Measurements from ENCODE around the gene APPBP2. TPM values are rescaled to one million over a fixed set of nuclear protein-coding genes. Genes with fewer than 3 reads are reported as not detected.
"Not testable (repeated sequence)": the region's sequence is repeated elsewhere in the genome, so short reads cannot be mapped to it uniquely, and the experiment has no call there.

APPBP2 gene, protein sequence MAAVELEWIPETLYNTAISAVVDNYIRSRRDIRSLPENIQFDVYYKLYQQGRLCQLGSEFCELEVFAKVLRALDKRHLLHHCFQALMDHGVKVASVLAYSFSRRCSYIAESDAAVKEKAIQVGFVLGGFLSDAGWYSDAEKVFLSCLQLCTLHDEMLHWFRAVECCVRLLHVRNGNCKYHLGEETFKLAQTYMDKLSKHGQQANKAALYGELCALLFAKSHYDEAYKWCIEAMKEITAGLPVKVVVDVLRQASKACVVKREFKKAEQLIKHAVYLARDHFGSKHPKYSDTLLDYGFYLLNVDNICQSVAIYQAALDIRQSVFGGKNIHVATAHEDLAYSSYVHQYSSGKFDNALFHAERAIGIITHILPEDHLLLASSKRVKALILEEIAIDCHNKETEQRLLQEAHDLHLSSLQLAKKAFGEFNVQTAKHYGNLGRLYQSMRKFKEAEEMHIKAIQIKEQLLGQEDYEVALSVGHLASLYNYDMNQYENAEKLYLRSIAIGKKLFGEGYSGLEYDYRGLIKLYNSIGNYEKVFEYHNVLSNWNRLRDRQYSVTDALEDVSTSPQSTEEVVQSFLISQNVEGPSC
- 26.0 and 42.6 TPM in 2 replicates for total RNA-seq

DNA sequence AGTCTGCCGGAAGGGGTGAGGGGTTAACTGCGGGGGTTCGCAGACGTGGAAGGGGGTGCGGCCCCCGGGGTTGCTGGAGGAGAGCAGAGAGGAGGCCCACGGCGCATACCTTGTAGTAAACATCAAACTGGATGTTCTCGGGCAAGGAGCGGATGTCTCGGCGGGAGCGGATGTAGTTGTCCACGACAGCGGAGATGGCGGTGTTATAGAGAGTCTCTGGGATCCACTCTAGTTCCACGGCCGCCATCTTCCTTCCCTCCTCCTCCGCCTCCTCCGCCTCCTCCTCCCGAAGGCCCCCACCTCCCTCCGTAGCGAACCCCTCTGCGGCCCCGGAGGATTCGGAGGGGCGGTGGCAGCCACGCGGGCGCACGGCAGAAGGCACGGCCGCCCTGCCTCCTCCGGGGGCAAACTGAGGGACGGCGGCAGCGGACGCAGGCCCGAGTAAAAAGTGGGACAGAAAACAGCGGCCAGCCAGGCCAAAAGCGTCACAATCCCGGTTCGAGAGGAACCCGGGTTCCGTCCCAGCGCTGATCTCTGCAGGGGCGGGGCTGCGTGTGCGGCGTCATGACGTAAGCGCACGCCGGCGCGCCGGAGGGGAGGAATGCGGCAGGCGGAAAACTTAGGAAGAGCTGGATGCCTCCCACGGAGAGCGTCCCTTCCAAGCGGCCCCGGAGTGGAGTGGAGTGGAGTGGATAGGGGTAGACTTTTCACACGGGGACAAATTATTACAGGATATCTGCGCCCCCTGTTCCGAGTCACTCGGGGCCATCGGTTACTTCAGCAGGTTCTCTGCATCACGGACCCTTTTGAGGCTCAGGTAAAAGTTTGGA lies at the start of gene APPBP2:
Gene APPBP2, minus strand, starts transcription at position 558 of the 830 bp plus-strand sequence. Its CDS starts 311 bp downstream, at position 247.
- DNase-seq (ENCODE audit: low read depth, low spot score), result peak; percentile 61

DNA sequence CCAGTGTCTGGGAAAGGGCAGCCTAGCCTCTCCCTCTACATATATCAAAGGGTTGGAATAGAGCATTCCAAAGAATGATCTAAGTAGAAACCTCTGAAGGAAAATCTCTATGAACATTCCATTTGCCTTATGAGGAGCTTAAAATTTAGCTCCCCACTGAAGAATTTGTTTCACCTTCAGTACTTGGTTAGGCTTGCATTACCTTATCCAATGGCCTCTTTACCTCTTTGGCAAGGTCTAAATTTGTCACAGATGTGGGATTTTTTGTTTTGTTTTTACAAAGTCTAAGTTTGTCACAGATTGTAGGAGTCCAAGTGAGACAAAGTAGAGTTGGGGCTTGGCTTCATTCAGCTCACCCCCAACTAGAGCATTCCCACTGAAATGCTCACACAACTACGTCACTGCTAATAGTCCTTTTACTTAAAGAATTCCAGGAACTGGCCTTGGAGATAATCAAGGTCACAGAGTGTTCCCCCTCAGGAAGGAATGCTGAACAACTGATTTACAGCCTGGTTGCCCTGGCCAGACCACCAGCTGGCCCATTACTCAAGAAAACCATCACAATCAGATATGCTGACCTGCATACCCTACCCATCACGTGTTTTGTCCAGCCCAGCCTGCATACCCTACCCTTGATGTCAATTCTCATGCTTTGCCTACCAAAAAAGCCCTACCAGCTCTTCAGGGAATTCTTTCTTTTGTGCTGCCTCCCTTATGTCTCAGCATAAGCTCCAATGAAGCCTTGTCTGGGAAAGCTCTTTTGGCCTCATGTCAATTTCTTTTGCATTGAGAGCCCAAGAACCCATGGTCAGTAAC lies 47.4 kb upstream of the APPBP2 start:
- peak; percentile 96 for DNase-seq (ENCODE audit: low read depth, low spot score)

DNA sequence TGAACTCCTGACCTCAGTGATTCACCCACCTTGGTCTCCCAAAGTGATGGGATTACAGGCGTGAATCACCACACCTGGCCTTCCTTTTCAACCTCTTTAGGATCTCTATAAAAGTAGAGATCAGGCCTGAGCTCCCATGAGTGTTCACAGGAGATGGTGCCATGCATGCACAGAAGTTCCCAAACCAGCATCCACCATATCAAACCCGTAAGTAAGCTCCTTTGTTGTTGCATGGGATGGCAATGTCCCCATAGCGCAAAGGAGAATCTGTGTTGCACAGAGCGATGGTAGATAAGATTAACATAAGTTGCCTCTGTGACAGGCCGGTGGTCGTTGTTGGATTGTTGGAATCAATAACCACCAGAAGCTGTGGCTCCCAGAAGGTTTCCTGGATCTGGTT lies 39.2 kb upstream of the APPBP2 start:
- DNase-seq (ENCODE audit: low read depth, low spot score), result no peak

DNA sequence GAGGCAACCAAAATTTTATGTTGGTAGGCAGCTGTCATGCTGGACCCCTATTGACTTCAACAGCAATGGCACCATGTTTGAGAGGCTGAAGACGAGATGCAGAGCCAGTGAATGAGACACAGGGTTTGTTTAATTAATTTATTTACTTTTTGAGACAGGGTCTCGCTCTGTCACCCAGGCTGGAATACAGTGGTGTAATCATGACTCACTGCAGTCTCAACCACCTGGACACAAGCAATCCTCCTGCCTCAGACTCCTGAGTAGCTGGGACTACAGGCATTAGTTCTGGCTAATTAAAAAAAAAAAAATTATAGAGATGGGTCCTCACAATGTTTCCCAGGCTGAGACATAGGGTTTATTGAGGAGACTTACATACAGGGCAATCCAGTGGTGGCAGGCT lies 37.7 kb upstream of the APPBP2 start:
- no peak for DNase-seq (ENCODE audit: low read depth, low spot score)

- no peak for DNase-seq (ENCODE audit: low read depth, low spot score)
Measured at GRCh38 chr17:60562421-60562820, 36.4 kb upstream of the APPBP2 start.

GRCh38 chr17:60560860-60561257 lies 34.8 kb upstream of the APPBP2 start:
- DNase-seq (ENCODE audit: low read depth, low spot score), result no peak

DNA sequence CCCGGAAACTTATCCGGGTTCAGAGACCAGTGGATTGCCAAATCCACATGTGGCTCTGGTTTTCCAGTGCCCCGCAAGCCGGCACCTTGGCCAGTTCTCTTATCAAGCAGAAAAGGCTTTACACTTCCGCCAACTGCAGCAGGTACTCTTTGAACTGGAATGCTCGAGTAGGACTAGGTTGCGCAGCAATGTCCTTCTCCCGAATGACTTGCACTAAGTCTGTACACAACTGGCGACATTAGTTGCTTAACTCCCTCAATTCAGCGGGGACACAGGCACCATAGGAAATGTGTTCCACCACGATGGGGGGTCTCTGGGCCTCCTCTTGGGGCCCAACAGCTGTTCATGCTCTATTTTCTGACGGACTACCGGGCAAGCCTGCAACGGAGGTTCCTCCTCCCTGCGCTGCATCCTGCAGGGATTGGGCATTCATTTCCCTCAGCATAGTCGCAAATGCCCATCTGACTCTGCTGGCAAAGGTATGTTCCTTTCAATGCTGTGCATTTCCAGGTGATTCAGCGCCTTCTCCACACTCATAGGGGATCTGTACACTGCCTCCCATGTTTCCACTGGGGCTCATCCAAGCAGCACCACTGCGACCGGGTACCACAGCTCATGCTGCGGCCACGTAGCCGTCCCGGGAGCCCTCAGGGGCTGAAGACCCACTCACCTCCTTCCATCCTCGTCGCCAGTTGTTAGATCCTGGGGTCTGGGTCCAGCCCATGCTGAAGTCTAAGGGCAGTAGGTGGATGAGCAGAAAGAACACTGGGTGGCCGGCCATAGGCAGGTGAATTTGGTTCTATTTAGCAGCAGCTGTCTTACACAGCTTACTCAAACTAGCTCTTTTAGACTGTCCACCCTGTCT lies 34.2 kb upstream of the APPBP2 start:
- no peak for DNase-seq (ENCODE audit: low read depth, low spot score)

- DNase-seq (ENCODE audit: low read depth, low spot score), result no peak
Measured at GRCh38 chr17:60559659-60559994, 33.6 kb upstream of the APPBP2 start.

DNA sequence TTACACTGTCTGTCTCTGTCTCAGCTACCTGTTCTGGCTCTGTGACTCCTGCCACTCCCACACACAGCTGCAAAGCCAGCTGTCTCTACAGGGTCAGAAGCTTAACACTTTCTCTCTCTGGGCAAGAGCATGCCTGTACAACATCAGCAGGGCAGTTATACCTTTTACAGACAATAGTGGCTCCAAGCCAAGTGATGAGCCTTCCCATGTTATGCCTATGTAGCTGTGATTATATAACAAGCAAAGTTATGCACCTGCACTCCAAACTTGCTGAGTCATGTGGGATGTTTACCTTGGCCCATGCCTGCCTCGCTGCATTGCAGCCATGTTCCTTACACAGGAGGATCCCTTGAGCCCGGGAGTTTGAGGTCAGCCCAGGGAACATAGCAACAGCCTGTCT lies 31.8 kb upstream of the APPBP2 start:
- no peak for DNase-seq (ENCODE audit: low read depth, low spot score)

DNA sequence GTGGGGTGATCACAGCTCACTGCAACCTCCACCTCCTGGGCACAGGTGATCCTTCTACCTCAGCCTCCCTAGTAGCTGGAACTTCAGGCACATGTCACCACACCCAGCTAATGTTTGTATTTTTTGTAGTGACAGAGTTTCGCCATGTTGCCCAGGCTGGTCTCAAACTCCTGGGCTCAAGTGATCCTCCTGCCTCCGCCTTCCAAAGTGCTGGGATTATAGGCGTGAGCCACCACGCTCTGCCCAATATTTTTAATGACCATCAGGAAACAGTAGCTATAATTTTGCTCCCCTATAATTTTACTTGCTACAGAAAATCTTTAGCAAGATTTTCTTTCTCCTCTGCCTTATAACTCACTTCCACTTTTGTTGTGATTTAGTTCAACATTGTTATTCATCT lies 29.7 kb upstream of the APPBP2 start:
- DNase-seq (ENCODE audit: low read depth, low spot score), result no peak

GRCh38 chr17:60554377-60554788 lies 28.3 kb upstream of the APPBP2 start:
- DNase-seq (ENCODE audit: low read depth, low spot score), result no peak

GRCh38 chr17:60552255-60552654 lies 26.2 kb upstream of the APPBP2 start:
- not testable (repeated sequence) for DNase-seq (ENCODE audit: low read depth, low spot score)

DNA sequence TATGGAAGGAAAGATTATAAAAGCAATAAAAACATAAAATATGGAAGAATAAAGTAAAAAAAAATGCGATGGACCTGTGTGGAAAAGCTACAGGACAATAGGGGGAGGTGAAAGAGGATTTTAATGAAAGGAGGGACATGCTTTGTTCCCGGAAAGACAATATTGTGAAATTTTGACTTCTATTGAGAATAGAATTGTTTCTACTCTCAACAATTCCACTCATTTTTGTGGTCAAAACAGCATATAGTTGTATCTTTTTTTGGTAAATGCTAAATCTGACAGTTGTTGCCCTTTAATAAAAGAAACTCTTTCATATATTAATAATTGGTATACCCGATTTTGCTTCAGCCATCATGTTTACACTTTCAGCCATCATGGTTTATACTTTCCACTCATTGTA lies 22.9 kb upstream of the APPBP2 start:
- DNase-seq (ENCODE audit: low read depth, low spot score), result no peak

- no peak for DNase-seq (ENCODE audit: low read depth, low spot score)
Measured at GRCh38 chr17:60545465-60546191, 19.6 kb upstream of the APPBP2 start.

GRCh38 chr17:60542071-60542470 lies 16.0 kb upstream of the APPBP2 start:
- DNase-seq (ENCODE audit: low read depth, low spot score), result no peak

GRCh38 chr17:60540460-60540859 lies 14.4 kb upstream of the APPBP2 start:
- DNase-seq (ENCODE audit: low read depth, low spot score), result no peak

DNA sequence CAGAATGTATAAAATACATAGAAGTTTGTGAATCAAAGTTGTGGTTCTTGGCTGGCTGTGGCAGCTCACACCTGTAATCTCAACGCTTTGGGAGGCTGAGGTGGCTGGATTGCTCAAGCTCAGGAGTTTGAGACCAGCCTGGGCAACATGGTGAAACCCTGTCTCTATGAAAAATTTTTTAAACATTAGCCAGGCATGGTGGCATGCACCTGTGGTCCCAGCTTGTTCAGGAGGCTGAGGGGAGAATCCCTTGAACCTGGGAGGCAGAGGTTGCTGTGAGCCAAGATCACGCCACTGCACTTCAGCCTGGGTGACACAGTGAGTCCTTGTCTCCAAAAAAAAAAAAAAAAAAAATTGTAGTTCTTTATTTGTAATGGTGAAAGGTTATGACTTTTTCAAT lies 13.8 kb upstream of the APPBP2 start:
- DNase-seq (ENCODE audit: low read depth, low spot score), result no peak

DNA sequence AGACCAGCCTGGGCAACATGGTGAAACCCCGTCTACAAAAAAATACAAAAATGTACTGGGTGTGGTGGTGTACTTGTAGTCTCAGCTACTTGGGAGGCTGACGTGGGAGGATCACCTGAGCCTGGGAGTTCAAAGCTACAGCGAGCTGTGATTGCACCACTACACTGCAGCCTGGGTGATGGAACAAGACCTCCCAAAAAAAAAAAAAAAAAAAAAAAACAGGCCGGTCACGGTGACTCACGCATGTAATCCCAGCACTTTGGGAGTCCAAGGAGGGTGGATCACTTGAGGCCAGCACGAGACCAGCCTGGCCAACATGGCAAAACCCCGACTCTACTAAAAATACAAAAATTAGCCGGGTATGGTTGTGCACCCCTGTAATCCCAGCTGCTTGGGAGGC lies 12.7 kb upstream of the APPBP2 start:
- no peak for DNase-seq (ENCODE audit: low read depth, low spot score)

- DNase-seq (ENCODE audit: low read depth, low spot score), result no peak
Measured at GRCh38 chr17:60535382-60536279, 9.6 kb upstream of the APPBP2 start.
